UCSD-AML1 (cell line): ENCODE measurements around the gene PPM1E.

Experiments used
- DNase-seq: peaks from one replicate; lab custom pipeline; 2025; ENCODE audit not compliant: unreplicated experiment; lab: John Stamatoyannopoulos, UW

Gene PPM1E

GRCh38 chr17:58993311-58993710 lies 237.7 kb downstream of the PPM1E start:
- no peak for DNase-seq

DNA sequence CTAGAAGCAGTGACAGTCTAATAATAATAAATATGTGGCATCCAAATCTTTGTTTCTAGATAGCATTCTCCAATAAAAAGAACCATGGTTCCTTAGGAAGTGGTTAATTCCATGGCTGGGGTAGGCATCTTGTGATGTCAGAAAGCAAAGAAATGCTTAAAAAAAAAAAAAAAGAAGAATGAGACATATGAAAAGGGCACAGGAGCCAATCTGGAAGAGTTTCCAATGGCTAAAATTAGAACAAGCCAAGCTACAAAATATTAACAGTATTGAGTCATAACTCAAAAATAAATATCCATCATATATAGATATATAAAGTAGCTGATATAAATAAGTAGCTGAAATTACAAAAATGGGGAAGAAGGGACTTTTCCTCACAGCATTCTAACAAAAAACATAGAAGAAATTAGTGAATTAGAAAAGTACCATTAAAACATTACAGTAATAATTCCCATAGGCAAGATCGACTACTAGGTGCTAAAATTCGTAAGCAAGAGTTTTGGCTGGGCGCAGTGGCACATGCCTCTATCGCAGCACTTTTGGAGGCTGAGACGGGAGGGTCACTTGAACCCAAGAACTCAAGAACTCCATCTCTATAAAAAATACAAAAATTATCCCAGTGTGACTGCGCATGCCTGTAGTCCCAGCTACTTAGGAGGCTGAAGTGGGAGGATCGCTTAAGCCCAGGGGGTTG lies 239.7 kb downstream of the PPM1E start:
- no peak for DNase-seq

DNA sequence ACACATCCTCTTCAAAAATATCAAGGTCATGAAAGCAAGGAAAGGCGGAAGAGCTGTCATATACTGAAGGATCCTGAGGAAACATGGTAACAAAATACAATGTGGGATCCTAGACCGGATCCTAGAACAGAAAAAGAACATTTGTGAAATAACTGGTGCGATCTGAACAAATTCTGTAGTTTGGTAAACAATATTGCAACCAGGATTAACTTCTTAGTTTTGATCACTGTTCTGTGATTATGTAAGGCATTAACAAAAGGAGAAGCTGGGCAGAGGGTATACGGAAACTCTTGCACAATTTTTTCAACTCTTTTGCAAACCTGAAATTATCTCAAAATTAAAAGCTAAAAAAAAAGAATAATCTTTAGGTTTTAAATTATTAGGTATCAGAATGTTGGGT lies 241.3 kb downstream of the PPM1E start:
- no peak for DNase-seq

- DNase-seq: no peak
Measured at GRCh38 chr17:58997756-58998553, 242.3 kb downstream of the PPM1E start.

GRCh38 chr17:58998871-58999270 lies 243.2 kb downstream of the PPM1E start:
- DNase-seq: no peak

DNA sequence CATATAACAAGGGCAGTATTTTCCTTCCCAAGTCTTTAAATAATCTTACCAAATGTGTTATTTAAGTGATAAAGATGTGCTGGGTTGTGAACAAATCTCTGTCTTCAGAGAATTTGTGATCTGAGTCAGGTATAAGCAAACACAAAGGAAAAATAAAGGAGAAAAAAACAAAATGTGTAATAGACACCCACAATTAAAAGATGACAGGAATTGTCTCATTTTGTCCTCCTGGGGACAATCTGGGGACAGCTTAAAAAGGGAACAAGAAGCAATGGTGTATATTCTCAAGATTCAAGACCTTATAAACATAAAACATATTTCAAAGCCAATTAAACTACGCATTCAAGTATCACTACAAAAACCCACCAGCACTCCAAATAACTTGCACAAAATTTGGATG lies 243.8 kb downstream of the PPM1E start:
- no peak for DNase-seq

DNA sequence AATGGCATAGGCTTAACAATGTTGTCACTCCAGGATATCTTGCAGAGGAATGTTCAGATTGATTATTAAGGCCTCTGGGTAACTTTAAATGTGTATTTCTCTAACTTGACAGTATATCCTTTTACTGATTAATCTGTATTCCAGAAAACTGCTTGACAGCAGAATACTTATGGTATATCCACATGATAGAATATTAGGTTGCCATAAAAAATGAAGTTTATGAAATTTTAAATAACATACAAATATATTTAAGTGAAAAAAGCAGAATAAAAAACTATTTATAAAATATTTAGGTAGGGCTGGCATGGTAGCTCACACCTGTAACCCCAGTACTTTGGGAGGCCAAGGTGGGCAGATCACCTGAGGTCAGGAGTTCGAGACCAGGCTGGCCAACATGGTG lies 244.4 kb downstream of the PPM1E start:
- DNase-seq: no peak

DNA sequence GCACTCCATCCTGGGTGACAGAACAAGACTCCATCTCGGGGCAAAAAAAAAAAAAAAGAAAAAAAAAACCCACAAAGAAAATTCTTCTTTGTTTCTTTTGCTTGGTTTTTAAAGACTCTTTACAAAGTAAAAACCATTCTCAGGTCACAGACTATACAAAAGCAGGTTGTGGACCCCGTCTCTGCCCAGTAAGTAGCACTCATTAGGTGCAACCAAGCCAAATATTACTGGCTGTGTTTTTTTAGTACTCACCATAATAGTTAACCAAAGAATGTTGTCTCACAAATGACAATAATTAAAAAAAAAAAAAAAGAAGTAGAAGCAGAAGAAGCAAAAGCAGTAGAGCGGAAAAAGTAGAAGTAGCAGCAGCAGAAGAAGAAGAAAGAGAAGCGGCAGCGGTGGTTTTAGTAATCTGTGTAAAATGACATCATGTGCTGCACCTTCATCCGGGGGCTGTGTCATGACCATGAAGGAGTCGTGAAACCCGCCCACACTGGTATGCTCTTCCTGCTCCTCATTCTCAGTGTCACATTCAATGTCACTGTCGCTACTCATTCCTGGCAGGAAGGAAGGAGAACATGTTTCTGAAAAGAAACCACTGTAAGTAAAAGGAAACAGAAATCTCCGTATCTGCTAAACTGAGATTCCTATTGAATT lies 245.6 kb downstream of the PPM1E start:
- no peak for DNase-seq

GRCh38 chr17:59002126-59002525 lies 246.5 kb downstream of the PPM1E start:
- DNase-seq: no peak

DNA sequence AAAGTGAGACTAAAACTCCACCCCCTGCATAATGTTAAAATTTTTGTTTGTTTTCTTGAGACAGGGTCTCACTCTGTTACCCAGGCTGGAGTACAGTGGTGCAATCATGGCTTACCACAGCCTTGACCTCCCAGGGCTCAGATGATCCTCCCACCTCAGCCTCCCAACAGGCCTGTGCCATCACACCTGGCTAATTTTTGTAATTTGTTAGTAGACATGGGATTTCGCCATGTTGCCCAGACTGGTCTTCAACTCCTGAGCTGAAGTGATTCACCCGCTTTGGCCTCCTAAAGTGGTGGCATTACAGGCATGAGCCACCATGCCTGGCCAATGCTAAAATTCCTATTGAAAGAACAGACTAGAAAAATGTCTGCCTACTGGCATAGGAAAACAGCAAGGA lies 247.2 kb downstream of the PPM1E start:
- no peak for DNase-seq

GRCh38 chr17:59003860-59004259 lies 248.2 kb downstream of the PPM1E start:
- no peak for DNase-seq

DNA sequence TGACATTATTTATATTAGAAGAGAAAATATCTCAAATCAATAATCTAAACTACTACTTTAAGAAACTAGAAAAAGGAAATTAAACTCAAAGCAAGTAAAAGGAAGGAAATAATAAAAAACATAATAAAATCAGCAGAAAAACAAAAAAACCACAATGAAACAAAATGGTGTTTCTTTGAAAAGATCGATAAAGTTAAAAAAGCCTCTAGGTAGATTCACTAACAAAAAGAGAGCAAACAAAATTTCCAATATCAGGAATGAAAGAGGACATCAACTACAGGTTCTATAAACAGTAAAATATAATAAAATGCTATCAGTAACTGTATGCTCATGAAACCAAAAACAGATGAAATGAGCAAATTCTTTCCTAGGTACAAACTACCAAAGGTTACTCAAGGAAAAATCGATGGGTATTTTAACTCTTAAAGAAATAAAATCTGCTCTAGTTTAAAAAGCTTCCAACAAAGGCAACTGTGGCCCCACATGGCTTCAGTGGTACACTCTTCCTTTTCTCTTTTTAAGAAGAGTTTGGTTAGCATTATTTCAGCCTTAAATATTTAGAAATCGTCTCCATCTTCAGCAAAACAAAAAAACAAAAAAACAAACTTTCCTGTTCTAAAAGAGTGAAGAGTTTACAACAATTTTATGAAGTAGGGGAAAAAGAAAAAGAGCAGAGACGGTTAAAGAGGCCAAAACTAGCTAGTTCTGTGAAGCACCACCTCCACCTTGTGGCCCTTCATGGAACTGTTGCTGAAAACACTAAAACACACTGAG lies 248.9 kb downstream of the PPM1E start:
- DNase-seq: peak; percentile 28

DNA sequence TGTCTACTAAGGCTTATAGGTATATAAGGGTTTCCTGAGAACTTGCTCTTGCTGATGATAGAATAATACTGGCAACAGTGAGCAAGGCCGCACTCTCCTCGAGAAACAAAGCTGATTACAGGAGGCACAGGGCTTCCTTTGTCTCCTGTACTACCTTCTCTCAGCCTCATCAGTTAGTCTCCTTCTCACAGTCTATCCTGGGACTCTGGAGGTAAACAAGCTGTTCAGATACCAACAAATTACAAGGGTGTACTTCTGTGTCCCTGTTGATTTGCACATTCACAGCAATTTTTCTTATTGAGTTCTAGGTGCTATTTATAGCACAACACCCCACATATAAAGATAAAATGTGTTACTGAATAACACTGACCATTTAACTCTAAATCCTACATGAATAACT lies 252.3 kb downstream of the PPM1E start:
- no peak for DNase-seq

GRCh38 chr17:59008737-59009136 lies 253.1 kb downstream of the PPM1E start:
- no peak for DNase-seq

DNA sequence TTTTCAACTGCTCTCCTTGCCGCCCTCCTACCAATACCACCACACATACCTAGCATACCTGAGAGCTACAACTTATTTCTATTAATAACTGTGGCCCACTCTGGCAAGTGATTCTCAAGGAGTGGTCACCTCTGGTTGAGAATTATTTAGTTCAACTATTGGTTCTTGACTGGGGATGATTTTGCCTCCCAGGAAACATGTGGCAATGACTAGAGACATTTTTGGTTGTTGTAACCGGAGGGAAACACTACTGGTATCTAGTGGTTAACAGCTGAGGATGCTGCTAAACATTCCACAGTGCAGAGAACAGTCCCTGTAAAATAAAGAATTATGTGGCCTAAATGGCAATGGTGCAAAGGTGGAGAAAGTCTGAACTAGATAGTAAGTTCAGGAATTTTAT lies 254.4 kb downstream of the PPM1E start:
- DNase-seq: no peak

GRCh38 chr17:59011975-59012374 lies 256.3 kb downstream of the PPM1E start:
- DNase-seq: no peak

GRCh38 chr17:59018019-59018418 lies 262.4 kb downstream of the PPM1E start:
- DNase-seq: no peak

DNA sequence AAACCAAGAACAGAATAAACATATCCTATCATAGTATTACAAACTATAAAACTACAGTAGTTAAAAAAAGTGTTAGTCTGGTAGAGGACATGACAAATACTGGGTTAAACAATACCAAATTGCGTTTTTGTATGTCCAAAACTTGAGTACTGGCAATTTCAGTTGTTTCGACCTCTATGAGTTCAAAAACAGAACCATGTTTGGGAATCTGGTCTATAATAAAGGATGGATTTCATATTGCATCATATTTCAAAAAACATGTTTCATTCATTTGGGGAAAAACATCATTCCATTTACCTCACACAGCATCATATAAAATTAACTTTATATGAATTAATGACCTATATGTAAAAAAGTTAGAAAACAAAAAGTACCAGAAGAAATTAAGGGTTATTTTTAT lies 269.3 kb downstream of the PPM1E start:
- DNase-seq: no peak

GRCh38 chr17:59026176-59026939 lies 270.7 kb downstream of the PPM1E start:
- DNase-seq: no peak

DNA sequence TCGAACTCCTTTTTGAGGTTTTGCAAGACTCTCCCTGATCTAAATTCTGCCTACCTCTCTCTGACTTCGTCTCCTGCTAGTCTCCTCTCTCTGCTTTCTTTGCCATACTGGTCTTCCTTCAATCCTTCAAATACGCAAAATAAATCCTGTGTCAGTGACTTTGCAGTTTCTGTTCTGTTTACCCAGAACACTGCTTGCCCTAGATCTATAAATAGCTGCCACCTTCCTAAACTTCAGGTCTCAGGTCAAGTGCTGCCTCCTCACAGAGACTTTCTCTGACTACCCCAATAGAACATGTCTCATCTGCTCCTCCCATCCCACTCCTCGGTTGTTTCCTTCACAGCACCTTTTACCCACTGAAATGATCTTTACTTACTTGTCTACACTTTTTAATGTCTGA lies 272.1 kb downstream of the PPM1E start:
- no peak for DNase-seq

GRCh38 chr17:59028328-59028727 lies 272.7 kb downstream of the PPM1E start:
- no peak for DNase-seq
